ENCODE data around the gene MED7.

MED7 gene

DNA sequence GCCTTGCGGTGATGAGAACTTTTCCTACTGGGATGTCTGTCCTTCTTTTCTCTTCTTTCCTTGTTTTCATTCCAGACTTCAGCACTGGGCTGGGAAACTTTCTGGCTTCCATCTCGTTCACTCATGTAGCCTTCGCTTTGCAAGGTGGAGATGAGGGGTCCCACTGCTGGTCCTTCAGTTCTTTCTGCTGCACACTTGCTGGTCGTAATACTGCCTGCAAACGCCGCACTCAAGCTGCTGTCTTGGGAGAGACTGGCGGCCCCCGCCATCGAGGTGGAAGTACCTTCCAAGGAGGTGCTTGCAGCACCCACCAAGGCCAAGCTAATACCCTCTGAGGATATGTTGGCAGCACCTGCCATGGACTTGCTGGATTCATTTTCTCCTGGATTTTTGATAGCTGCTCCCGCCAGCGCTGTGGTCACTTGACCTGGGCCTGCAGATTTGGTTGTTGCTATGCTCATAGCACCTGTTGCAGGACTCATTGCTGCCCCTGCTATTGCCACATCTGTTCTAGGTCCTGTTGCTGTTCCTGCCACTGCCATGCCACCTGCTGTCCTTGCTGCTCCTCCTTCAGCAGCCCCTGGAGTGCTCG, 20.4 kb upstream of the MED7 start:
- no peak for DNase-seq

DNA sequence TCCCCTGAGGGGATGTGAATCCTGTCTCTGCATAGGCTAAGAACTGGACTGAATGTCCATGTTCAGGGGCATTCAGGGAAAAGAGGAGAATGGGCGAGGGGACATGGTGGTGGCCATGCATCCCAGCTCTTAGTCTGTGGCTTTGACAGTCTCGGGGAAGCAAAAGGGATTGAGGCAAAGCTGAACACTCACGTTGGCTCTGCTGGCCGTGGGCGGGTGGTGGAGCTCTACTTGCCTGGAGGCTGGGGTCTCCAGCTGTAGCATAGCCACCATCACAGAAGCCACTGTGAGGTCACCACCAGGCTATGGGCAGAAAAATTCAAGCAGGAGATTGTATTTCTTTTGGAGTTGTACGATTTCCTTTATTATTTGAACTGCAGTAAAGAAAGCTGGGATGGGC, 19.3 kb upstream of the MED7 start:
- no peak for DNase-seq

DNA sequence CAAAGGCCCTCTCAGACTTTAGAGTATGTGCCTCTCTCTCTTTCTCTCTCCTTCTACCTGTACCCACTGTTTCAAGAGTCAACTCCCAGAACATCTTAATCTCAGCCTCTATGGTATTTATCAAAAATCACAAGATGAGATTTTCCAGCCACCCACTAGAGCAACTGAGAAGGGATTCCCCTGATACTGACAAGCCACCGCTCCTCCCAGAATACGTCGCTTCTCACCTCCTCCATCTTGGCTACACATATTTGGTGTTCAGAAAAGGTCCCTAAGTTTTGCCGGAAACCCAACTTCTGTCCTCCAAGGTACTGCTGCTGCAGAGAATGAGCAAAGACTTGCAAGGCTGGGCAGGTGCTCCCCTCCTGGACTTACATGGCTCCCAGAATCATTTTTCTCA, 17.3 kb upstream of the MED7 start:
- DNase-seq, result peak; percentile 82

DNA sequence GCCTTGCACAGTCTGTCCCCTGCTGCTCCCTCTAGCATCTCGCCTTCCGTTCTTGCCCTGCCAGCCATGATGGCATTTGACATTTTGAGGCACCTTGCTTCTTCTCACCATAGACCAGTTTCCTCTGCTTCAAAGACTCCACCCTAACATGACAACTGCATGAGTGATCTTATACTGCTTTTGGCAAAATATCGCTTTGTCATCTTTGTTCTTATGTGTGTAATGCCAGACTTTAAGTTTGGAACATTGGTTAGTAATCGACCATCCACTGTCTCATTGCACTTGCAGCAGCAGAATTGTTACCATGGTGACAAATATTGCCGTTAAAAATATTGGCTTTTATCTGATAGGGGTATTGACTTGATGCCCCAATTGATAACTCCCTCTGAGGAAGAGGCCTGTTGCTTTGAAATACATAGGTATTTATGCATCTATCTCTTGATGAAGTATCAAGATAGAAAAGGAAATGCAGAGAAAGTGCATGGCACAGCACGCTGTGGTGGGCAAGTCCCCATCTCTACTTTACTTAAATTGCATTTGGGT, 16.6 kb upstream of the MED7 start:
- DNase-seq, result peak; percentile 87

DNA sequence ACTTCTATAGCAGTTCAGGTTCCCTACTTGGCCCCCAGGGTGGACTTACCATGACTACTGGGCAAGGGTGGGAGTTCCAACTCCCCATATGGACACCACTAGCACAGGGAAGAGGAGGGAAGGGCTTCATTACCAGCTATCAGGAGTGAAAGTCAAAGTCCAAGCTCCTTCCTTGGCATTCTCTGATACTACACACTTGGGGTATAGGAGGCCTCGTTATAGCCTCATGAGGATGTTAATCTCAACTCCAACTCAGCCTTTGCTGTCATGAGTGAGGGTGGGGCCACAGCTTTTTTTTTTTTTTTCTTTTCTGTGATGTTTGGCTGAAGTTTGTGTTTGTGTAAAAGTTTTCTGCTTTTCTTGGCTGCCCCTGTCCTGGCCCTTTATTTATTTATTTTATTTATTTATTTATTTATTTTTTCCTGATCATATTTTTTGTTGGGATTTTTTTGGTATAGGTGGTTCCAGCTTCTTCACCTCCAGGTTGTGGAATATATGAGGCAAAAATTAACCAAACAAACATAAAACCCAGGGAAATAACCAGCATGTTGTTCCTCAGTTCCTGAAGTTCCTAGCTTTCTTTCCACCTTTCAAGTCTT, 14.7 kb upstream of the MED7 start:
- DNase-seq, result no peak

GRCh38 chr5:157155297-157155696, 12.6 kb upstream of the MED7 start:
- DNase-seq, result peak; percentile 31

GRCh38 chr5:157150995-157151394, 8.3 kb upstream of the MED7 start:
- no peak for DNase-seq

DNA sequence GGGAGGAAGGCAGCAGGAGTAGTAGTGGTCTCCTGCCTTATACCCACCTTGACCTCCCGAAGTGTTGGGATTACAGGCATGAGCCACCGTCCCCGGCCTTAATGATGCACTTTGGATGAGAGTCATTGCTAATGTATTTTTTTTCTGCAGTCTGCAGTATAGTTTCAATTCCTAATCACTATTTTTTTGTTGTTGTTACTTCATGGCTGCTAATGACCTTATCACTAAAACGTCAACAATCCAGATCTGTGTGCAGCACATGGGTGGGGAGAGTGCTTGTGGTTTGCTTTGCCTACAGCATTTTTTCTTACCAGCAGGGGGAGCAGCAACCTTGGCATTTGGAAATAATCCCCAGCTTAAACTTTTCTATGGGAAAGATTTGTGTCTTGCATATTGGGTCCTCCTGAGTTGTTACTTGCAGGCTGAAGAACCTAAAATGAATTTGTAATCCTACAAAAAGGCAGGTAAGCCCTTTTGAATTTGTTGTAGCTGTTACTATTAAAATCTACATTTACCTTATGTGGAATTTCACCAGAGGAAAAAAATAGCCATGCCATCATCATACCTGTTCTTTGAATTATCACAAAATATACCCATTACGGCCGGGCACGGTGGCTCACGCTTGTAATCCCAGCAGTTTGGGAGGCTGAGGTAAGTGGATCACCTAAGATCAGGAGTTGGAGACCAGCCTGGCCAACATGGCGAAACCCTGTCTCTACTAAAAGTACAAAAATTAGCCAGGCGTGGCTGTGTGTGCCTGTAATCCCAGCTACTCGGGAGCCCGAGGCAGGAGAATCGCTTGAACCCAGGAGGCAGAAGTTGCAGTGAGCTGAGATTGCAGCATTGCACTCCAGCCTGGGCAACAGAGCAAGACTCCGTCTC, 6.3 kb upstream of the MED7 start:
- DNase-seq, result peak; percentile 89

DNA sequence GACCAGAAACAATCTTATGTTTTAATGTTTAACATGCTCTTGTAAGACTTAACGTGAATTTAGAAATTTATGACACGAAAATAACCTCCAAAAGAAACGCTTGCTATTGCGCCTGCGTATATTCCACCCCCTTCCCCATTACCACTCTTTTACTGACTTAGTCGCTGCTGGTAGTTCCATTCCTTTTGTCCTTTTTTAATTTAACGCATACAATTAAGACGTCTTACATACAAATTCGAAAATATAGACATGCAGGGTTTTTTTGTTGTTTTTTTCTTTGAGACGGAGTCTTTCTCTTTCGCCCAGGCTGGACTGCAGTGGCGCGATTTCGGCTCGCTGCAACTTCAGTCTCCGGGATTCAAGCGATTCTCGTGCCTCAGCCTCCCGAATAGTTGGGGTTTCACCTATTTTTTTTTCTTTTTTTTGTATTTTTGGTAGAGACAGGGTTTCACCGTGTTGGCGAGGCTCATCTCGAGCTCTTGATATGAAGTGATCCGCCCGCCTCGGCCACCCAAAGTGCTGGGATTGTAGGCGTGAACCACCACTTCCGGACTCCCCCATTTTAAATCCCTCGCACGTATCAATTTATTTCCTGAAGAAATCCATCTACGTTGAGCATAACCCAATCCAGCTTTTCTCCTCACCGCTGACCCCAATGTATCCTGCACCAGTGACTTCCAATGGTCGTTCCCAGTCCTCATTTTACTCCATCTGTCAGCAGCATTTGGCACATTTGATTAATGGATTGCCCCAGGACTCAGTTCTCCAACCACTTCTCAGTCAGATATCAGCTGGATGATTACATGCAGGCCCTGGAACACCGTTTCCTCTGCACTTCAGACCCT, 684 bp upstream of the MED7 start:
- peak; percentile 61 for DNase-seq

DNA sequence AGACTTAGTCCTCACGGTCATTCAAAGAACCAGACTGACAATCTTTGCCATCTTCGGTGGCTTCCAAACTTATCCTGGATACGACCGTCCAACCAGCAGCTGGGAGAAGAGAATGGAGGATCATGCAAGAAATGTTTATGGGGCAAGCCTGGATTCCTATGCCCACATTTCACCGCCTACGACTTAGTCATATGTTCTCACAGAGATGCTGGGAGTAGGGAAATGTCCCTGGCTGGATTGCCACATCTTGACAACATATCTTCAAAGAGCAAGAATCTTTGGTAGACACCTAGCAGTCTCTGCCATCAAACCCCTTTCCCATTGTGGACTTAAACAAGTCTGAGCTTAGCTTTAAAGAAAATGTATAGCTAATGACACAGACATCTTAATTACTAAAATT, 5.0 kb downstream of the MED7 start:
- DNase-seq, result no peak

GRCh38 chr5:157132281-157132612, 10.4 kb downstream of the MED7 start:
- DNase-seq, result no peak

GRCh38 chr5:157130925-157131324, 11.7 kb downstream of the MED7 start:
- no peak for DNase-seq

- DNase-seq, result no peak
These were observed 21.0 kb downstream of the MED7 start for GRCh38 chr5:157121709-157122108.

- no peak for DNase-seq
These were observed 22.6 kb downstream of the MED7 start for GRCh38 chr5:157120102-157120501.

- no peak for DNase-seq
These were observed 26.1 kb downstream of the MED7 start for GRCh38 chr5:157116483-157116954.

- DNase-seq, result no peak
These were observed 27.2 kb downstream of the MED7 start for GRCh38 chr5:157115502-157115901.

DNA sequence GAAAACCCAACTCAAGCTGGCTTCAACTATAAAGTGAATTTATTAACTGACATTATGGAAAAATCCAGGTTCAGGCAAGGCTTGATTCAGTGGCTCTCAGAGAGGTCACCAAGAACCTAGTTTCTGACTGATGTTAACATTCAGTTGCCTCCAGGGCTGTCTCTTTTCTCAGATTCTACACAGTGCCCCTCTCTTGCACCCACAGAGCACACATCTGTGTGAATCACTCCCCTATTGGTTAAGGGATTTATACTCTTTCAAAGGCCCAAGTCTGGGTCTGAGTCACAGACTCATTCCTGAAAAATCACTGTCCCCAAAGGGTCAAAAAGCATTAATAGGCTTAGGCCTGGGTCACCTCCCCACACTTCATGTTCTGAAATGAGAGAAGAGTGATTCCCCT, 27.7 kb downstream of the MED7 start:
- no peak for DNase-seq

DNA sequence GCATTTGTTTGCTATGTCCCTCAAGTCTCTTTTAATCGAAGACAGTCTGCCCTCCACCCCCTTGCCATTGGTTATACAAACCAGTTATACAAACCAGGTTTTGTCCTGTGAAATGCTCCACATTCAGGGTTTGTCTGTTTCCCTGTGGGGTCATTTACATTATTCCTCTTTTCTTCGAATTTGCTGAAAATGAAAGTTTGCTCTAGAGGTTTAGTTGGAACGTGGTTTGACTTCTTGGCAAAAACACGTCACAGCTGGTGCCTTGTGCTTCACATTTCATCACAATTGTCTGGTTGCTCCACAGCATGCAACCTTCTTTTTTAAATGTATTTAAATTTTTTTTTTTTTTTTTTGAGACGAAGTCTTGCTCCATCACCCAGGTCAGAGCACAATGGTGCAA, 29.7 kb downstream of the MED7 start:
- DNase-seq, result no peak

DNA sequence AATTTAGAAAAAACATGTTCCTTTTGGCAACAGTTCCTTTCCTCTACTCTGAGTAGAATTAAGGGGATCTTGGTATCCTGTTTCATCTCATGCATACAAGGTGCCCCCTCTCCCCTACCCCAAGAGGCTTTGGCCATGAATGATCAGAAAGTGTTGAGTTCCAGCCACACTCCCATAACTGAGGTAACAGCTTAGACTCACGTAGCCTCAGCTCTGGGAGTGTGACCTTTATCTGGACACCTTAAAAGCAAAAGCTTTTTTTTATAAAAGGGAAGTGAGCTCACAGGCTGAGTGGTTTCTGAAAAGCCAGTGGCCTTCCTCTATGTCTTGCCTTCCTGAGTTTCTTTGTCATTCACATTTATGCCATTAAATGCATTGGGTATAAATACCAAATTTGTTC, 32.9 kb downstream of the MED7 start:
- DNase-seq, result peak; percentile 50

- peak; percentile 61 for DNase-seq
These were observed 33.7 kb downstream of the MED7 start, which contains the start of gene HAVCR2 for GRCh38 chr5:157108976-157109375. Gene HAVCR2 (minus strand): TSS chr5:157109044. CDS start chr5:157108983, 61 bp downstream.

DNA sequence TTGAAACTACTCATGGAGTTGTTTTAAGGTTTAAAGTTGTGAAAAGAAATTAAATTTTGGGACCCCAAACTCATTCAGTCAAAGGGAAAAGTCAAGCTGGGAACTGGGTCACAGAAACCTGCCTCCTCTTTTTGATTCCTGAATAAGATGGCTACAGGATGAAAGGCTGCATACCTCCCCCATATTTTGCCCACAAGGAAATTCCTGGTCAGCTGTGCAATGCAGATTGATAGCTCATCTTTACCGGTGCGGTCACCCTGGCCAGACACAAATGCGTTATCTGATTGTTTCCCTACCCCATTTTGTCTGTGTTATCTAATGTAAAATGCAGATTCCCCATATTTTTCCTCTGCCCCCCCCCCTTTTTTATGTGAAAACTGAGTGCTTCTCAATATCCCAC, 35.2 kb downstream of the MED7 start:
- DNase-seq, result no peak

DNA sequence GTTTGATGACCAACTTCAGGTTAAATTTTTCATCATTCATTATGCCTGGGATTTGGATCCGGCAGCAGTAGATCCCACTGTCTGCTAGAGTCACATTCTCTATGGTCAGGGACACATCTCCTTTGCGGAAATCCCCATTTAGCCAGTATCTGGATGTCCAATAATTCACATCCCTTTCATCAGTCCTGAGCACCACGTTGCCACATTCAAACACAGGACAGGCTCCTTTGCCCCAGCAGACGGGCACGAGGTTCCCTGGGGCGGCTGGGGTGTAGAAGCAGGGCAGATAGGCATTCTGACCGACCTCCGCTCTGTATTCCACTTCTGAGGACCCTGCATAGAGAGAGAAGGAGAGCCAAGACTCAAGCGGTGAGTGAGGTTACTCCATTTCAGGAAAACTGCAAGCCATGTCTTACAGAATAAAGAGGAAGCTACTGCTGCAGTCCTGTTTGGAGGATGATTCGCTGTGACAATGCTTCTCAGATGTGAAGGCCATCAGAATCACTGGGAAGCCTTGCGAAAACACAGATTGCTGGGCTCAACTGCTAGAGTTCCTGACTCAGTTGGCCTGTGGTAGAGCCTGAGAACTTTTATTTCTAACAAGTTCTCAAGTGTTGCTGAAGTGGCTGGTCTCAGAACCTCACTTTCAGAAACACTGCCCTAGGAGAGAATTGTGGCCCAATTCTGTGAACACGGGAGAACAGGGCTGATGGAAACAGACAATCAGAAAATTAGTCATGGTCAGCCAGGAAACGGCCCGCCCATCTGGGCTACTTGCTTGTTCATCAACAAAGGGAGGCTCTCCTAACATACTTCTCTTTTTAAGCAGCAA, 35.8 kb downstream of the MED7 start:
- DNase-seq, result peak; percentile 21
